Stimulated activated CD4-positive, alpha-beta T cell treated with anti-CD3 and anti-CD28 coated beads, Interleukin-2, amount 100 ng/mL, for 48 hours (primary cell): ENCODE measurements around the gene TSPYL1.
A peak's percentile ranks its signal among the peaks of the same experiment; 100 is the strongest.
"Not testable (repeated sequence)": the region's sequence is repeated elsewhere in the genome, so short reads cannot be mapped to it uniquely, and the experiment has no call there.

Source experiments
- DNase-seq, 2 donors: peaks; one replicate each; pipeline ENCODE4 v3.0.0-alpha.2; 2020

TSPYL1 gene

GRCh38 chr6:116292553-116292952 lies 12.8 kb upstream of the TSPYL1 start:
- no peak for DNase-seq

- no peak for DNase-seq
Measured at GRCh38 chr6:116291701-116292396, 12.1 kb upstream of the TSPYL1 start.

GRCh38 chr6:116290799-116291198 lies 11.1 kb upstream of the TSPYL1 start:
- no peak for DNase-seq

- DNase-seq = no peak
Measured at GRCh38 chr6:116289876-116290275, 10.1 kb upstream of the TSPYL1 start.

- no peak for DNase-seq
Measured at GRCh38 chr6:116287689-116288282, 8.1 kb upstream of the TSPYL1 start.

GRCh38 chr6:116286773-116287358 lies 7.1 kb upstream of the TSPYL1 start:
- DNase-seq = no peak

GRCh38 chr6:116284984-116285383 lies 5.3 kb upstream of the TSPYL1 start:
- not testable (repeated sequence) for DNase-seq

- no peak for DNase-seq
Measured at GRCh38 chr6:116283191-116283590, 3.5 kb upstream of the TSPYL1 start.

GRCh38 chr6:116282698-116283097 lies 3.0 kb upstream of the TSPYL1 start:
- DNase-seq = no peak

- DNase-seq = no peak
Measured at GRCh38 chr6:116280933-116281316, 1.2 kb upstream of the TSPYL1 start.

GRCh38 chr6:116280161-116280932 lies 617 bp upstream of the TSPYL1 start:
- DNase-seq = no peak

- peak in 1 of 2 donors; percentile 15 for DNase-seq
Measured at GRCh38 chr6:116278854-116279231, 887 bp downstream of the TSPYL1 start.

GRCh38 chr6:116278481-116278829 lies 1.3 kb downstream of the TSPYL1 start:
- DNase-seq = no peak

GRCh38 chr6:116277124-116277523 lies 2.6 kb downstream of the TSPYL1 start:
- DNase-seq = no peak

GRCh38 chr6:116271149-116271708 lies 8.5 kb downstream of the TSPYL1 start:
- DNase-seq = no peak

GRCh38 chr6:116268589-116269293 lies 11.0 kb downstream of the TSPYL1 start:
- no peak for DNase-seq

- no peak for DNase-seq
Measured at GRCh38 chr6:116267836-116268588, 11.7 kb downstream of the TSPYL1 start.

- DNase-seq = no peak
Measured at GRCh38 chr6:116266803-116267202, 12.9 kb downstream of the TSPYL1 start.

GRCh38 chr6:116265041-116265829 lies 14.5 kb downstream of the TSPYL1 start:
- DNase-seq = no peak

GRCh38 chr6:116263353-116263752 lies 16.4 kb downstream of the TSPYL1 start:
- DNase-seq = no peak

GRCh38 chr6:116258520-116258919 lies 21.2 kb downstream of the TSPYL1 start:
- DNase-seq = no peak
